Upper lobe of left lung (tissue), 4 donors: ENCODE results near the gene NECAB3.

Experiments
- CTCF ChIP-seq, 6 experiments: fragments of 450-650 bp in 4 of 6; fragments of 200-600 bp in 2 of 6; sonication (generic) in 2 of 6; IDR thresholded peaks; one replicate each; pipeline ENCODE4 v1.5.1; 2016 to 2019; ENCODE audit warnings: antibody characterized with exemption in 6 of 6
- POLR2A ChIP-seq, 4 donors: fragments of 450-650 bp; IDR thresholded peaks; one replicate each; pipeline ENCODE4 v1.5.1; 2016 to 2017; ENCODE audit warnings: antibody characterized with exemption in 4 of 4, mild to moderate bottlenecking in 2 of 4
- POLR2AphosphoS5 ChIP-seq, 2 donors: sonication (generic); formaldehyde crosslinking; IDR thresholded peaks; one replicate each; pipeline ENCODE4 v1.5.1; 2017; ENCODE audit warnings: antibody characterized with exemption in 2 of 2

DNA sequence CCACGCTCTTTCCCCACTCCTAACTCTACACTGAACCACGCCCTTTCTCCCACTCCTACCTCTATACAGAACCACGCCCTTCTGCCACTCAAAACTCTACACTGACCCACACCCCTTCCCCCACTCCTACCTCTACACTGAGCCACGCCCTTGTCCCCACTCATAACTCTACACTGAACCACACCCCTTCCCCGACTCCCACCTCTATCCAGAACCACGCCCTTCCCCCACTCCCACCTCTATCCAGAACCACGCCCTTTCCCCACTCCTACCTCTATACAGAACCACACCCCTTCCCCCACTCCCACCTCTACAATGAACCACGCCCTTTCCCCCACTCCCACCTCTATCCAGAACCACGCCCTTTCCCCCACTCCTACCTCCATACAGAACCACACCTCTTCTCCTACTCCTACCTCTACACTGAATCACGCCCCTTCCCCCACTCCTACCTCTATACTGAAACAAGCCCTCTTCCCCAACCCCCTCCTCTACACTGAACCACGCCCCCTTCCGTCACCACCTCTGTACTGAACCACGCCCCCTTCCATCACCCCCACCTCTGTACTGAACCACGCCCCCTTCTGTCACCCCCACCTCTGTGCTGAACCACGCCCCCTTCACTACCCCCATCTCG is 35.8 kb upstream of the NECAB3 start:
- no peak for TF ChIP-seq CTCF (IDR thresholded peaks at IDR 0.05)
- TF ChIP-seq POLR2AphosphoS5 (IDR thresholded peaks at IDR 0.05) = no peak
- TF ChIP-seq POLR2A (IDR thresholded peaks at IDR 0.05) = no peak
